PC-3 (cell line): ENCODE data around the gene TH. TPM values are rescaled to one million over a fixed set of nuclear protein-coding genes. Genes with fewer than 3 reads are reported as not detected.
"Not testable (repeated sequence)": the region's sequence is repeated elsewhere in the genome, so short reads cannot be mapped to it uniquely, and the experiment has no call there.

Experiments used
- ATAC-seq: fragments of 200-7000 bp; cut with Tn5 transposase; 2 replicates; pipeline ENCODE4 v1.9.1; 2020; ENCODE audit warnings: mild to moderate bottlenecking, moderate library complexity
- BruUV-seq: library from RNA; stranded (reverse); fragments of 400-500 nt; replicated peaks from 2 replicates; lab custom pipeline; 2021; lab: Mats Ljungman, UMichigan
- CTCF ChIA-PET: fragments of 300-600 bp; sonication (Branson Sonifier 250); formaldehyde crosslinking; loops from one replicate; lab custom pipeline; 2022; ENCODE audit warnings: antibody characterized with exemption; lab: Charles Lee
- POLR2A ChIA-PET: fragments of 300-600 bp; sonication (Branson Sonifier 250); formaldehyde crosslinking; loops from one replicate; lab custom pipeline; 2022; ENCODE audit warnings: antibody characterized with exemption; ENCODE audit not compliant: unreplicated experiment; lab: Charles Lee
- DNase-seq: peaks from one replicate; pipeline ENCODE4 v3.0.0-alpha.2; 2015
- H2AFZ ChIP-seq: fragments of 300-600 bp; sonication (generic); 2 replicates; pipeline ENCODE4 v1.6.0; 2016; ENCODE audit warnings: antibody characterized with exemption, low read length
- H3F3A ChIP-seq: fragments of 300-600 bp; sonication (generic); one replicate; pipeline ENCODE4 v1.6.0; 2017; ENCODE audit warnings: antibody characterized with exemption, low read length, control low read depth, mild to moderate bottlenecking; ENCODE audit not compliant: unreplicated experiment
- H3K27ac ChIP-seq: fragments of 300-600 bp; sonication (generic); 2 replicates; pipeline ENCODE4 v1.5.1; 2016; ENCODE audit warnings: mild to moderate bottlenecking, low read length
- H3K27me3 ChIP-seq: fragments of 300-600 bp; sonication (generic); 2 replicates; pipeline ENCODE4 v1.6.1; 2016; ENCODE audit warnings: low read length, mixed read lengths
- H3K36me3 ChIP-seq: fragments of 300-600 bp; sonication (generic); 2 replicates; pipeline ENCODE4 v1.6.1; 2016; ENCODE audit warnings: low read depth, mixed run types, low read length, mixed read lengths
- H3K4me1 ChIP-seq: fragments of 300-600 bp; sonication (generic); 2 replicates; pipeline ENCODE4 v1.5.1; 2016; ENCODE audit warnings: low read length; ENCODE audit not compliant: insufficient read depth
- H3K4me2 ChIP-seq: fragments of 300-600 bp; sonication (generic); 2 replicates; pipeline ENCODE4 v1.6.0; 2016; ENCODE audit warnings: low read length
- H3K4me3 ChIP-seq: fragments of 300-600 bp; sonication (generic); 2 replicates; pipeline ENCODE4 v1.5.1; 2016; ENCODE audit warnings: mild to moderate bottlenecking, low read length, mixed read lengths
- H3K79me2 ChIP-seq: fragments of 300-600 bp; sonication (generic); 2 replicates; pipeline ENCODE4 v1.6.1; 2017; ENCODE audit warnings: low read length, mixed read lengths
- H3K9ac ChIP-seq: fragments of 300-600 bp; sonication (generic); 2 replicates; pipeline ENCODE4 v1.6.0; 2016; ENCODE audit warnings: mild to moderate bottlenecking, low read length
- H3K9me2 ChIP-seq: fragments of 300-600 bp; sonication (generic); replicated peaks from 2 replicates; pipeline ENCODE4 v1.6.1; 2016; ENCODE audit warnings: mixed run types, low read length, mixed read lengths
- H3K9me3 ChIP-seq: fragments of 300-600 bp; sonication (generic); 2 replicates; pipeline ENCODE4 v1.6.1; 2016; ENCODE audit warnings: low read length, mixed read lengths
- H4K20me1 ChIP-seq: fragments of 300-600 bp; sonication (generic); 2 replicates; pipeline ENCODE4 v1.6.1; 2016; ENCODE audit warnings: low read length, mixed read lengths
- CTCF ChIP-seq: fragments of 300-600 bp; sonication (generic); conservative IDR thresholded peaks from 2 replicates; pipeline ENCODE4 v1.5.1; 2017; ENCODE audit warnings: antibody characterized with exemption, low read depth, mild to moderate bottlenecking, low read length
- EZH2 ChIP-seq: fragments of 300-600 bp; sonication (generic); IDR thresholded peaks from one replicate; pipeline ENCODE4 v1.6.1; 2017; ENCODE audit warnings: antibody characterized with exemption, mild to moderate bottlenecking, low read length; ENCODE audit not compliant: unreplicated experiment
- EZH2phosphoT487 ChIP-seq: fragments of 300-600 bp; sonication (generic); IDR thresholded peaks from 2 replicates; pipeline ENCODE4 v1.6.1; 2018; ENCODE audit warnings: mild to moderate bottlenecking, antibody characterized with exemption, low read length, borderline replicate concordance
- intact Hi-C: fragments of 100-400 bp; cut with micrococcal nuclease; formaldehyde crosslinking; loops from 2 replicates; pipeline ENCODE4 v1.9.0; 2023
- total RNA-seq: library from RNA; depleted of rRNA; stranded (reverse); fragments of >200 nt; gene quantifications from 2 replicates; pipeline ENCODE4 v1.2.3, GENCODE V29; 2014

TH gene
- total RNA-seq, 1 experiment from 2014 or later = 8.3 TPM

GRCh38 chr11:2194877-2195755 is 23.5 kb upstream of the TH start:
- no TSS peak for BruUV-seq
- H2AFZ ChIP-seq = peak overlapping the region; percentile 56

GRCh38 chr11:2193888-2194595 is 22.4 kb upstream of the TH start:
- H3K4me1 ChIP-seq, POLR2A ChIA-PET, H3F3A ChIP-seq, H3K9me2 ChIP-seq, BruUV-seq, H3K27ac ChIP-seq, H3K4me3 ChIP-seq, H3K27me3 ChIP-seq, H3K79me2 ChIP-seq, H4K20me1 ChIP-seq, ATAC-seq, H3K9ac ChIP-seq, H3K9me3 ChIP-seq, H3K4me2 ChIP-seq, intact Hi-C loops, H3K36me3 ChIP-seq, DNase-seq, H2AFZ ChIP-seq, CTCF ChIA-PET: not testable (repeated sequence)

More at GRCh38 chr11:2194877-2195755, 23.5 kb upstream of the TH start:
- Histone ChIP-seq H3K36me3 (no peaks in the 10 kb centered on the region), H3K4me2 (0 out of 2 replicates have a peak overlapping the region, but pooled peaks have one; percentile 40), H3K79me2 (no peaks in the 10 kb centered on the region), H3K9me2 (no peaks in the 10 kb centered on the region), H3K4me1 (peaks cover 4% of the 10 kb centered on the region; the same call in 1 of the 2 replicates), H3K27ac (no peak overlapping the region), H3F3A (no peaks in the 10 kb centered on the region), H3K4me3 (no peak overlapping the region), H3K9me3 (no peaks in the 10 kb centered on the region), H3K27me3 (no peaks in the 10 kb centered on the region), H3K9ac (no peak overlapping the region), H4K20me1 (no peaks in the 10 kb centered on the region)
- intact Hi-C loops = loop anchor here (1.0 kb wide), 1 partner anchor 29 kb away; no protein-coding TSS in a partner anchor
- TF ChIP-seq CTCF (peak; percentile 92), EZH2 (no peak)
- CTCF ChIA-PET = no interaction called here
- POLR2A ChIA-PET = no interaction called here
- ATAC-seq (peak; percentile 60), DNase-seq (peak; percentile 60)

GRCh38 chr11:2193099-2193887 is 21.7 kb upstream of the TH start:
- H3K4me2 ChIP-seq = no peak overlapping the region
- peaks cover 4% of the 10 kb centered on the region; the same call in 1 of the 2 replicates for H3K4me1 ChIP-seq
- no peaks in the 10 kb centered on the region for H3K36me3 ChIP-seq
- intact Hi-C loops = no loop called here
- H3K27me3 ChIP-seq = no peaks in the 10 kb centered on the region
- no peak overlapping the region for H3K4me3 ChIP-seq
- ATAC-seq = no peak
- no peak overlapping the region for H3K27ac ChIP-seq
- DNase-seq = no peak
- no peaks in the 10 kb centered on the region for H3K9me3 ChIP-seq
- H3K79me2 ChIP-seq = no peaks in the 10 kb centered on the region
- TF ChIP-seq EZH2 = no peak
- TF ChIP-seq EZH2phosphoT487 = no peak
- TF ChIP-seq CTCF = no peak
- ChIA-PET CTCF (no interaction called here), POLR2A (no interaction called here)
- no peaks in the 10 kb centered on the region for H3K9me2 ChIP-seq
- no peaks in the 10 kb centered on the region for H4K20me1 ChIP-seq
- H3K9ac ChIP-seq = no peak overlapping the region
- H3F3A ChIP-seq = no peaks in the 10 kb centered on the region
- BruUV-seq = no TSS peak
- H2AFZ ChIP-seq = no peak overlapping the region
